Left cardiac atrium (tissue), 4 donors: ENCODE measurements around the gene RPL28. TPM values are rescaled to one million over a fixed set of nuclear protein-coding genes. Genes with fewer than 3 reads are reported as not detected.
A peak's percentile ranks its signal among the peaks of the same experiment; 100 is the strongest.
"Not testable (repeated sequence)": the region's sequence is repeated elsewhere in the genome, so short reads cannot be mapped to it uniquely, and the experiment has no call there.

Source experiments
- ATAC-seq, 2 donors: fragments of 200-7000 bp; cut with Tn5 transposase; one replicate each; pipeline ENCODE4 v1.9.1; 2020; ENCODE audit warnings: mild to moderate bottlenecking in 2 of 2, moderate library complexity in 2 of 2
- DNase-seq: peaks from one replicate; pipeline ENCODE4 v3.0.0-alpha.2; 2020
- intact Hi-C, 2 donors: fragments of 100-400 bp; cut with DNase I; formaldehyde crosslinking; loops; one replicate each; pipeline versions ENCODE4 v1.14.1 to v1.15.1; 2022 to 2023
- total RNA-seq, 2 donors: library from RNA; stranded (reverse); fragmentation: NEBNext Ultra II Directional; extraction: Animal tissue kit (Norgen Biotek cat#: 25700); gene quantifications; one replicate each; pipeline ENCODE4 v1.2.1, GENCODE V29; 2021
- donor health status: DM: no; HTN: yes; CAD: no.
- donor health status: DM: no; HTN: yes; CAD: no; lungs with severe emphysema.
- donor health status: DM: yes; HTN: yes; CAD: no.
- donor health status: Dilated cardiomyopathy.

The RPL28 gene
- total RNA-seq, 2 donors from 2014 or later, result 789 to 866 TPM

GRCh38 chr19:55407800-55408532, 22.2 kb downstream of the RPL28 start:
- intact Hi-C loops, result no loop called here
- ATAC-seq (peak; percentile 96 to 97), DNase-seq (peak; percentile 99)

- intact Hi-C loops, result no loop called here
- DNase-seq (no peak), ATAC-seq (no peak)
Measured at GRCh38 chr19:55408533-55408872, 22.8 kb downstream of the RPL28 start.

- ATAC-seq, intact Hi-C loops: not testable (repeated sequence)
Measured at GRCh38 chr19:55409179-55409578, 23.4 kb downstream of the RPL28 start.

GRCh38 chr19:55410168-55410567, 24.4 kb downstream of the RPL28 start:
- ATAC-seq (no peak), DNase-seq (no peak)
- intact Hi-C loops, result loop anchor here in 1 of 2 donors (10.0 kb wide), 1 partner anchor 265 kb away; the partner anchor contains the start of gene TNNT1

More at GRCh38 chr19:55409179-55409578, 23.4 kb downstream of the RPL28 start:
- DNase-seq, result not testable (repeated sequence)

GRCh38 chr19:55418185-55418584, 32.5 kb downstream of the RPL28 start:
- ATAC-seq, result peak; percentile 87 to 94
- DNase-seq, result peak; percentile 37

GRCh38 chr19:55419103-55419502, 33.4 kb downstream of the RPL28 start:
- DNase-seq (no peak), ATAC-seq (no peak)
- intact Hi-C loops, result loop anchor here (2.0 to 10.0 kb wide), 2 partner anchors 274 to 278 kb away; partner anchors contain the start of gene TNNT1 (in 1 of the 2)

More at GRCh38 chr19:55418185-55418584, 32.5 kb downstream of the RPL28 start:
- intact Hi-C loops, result loop anchor here (2.0 to 10.0 kb wide), 2 partner anchors 273 to 277 kb away; partner anchors contain the start of gene TNNT1 (in 1 of the 2)

GRCh38 chr19:55419624-55420236, 34.0 kb downstream of the RPL28 start:
- intact Hi-C loops, result loop anchor here (2.0 to 10.0 kb wide), 2 partner anchors 275 to 279 kb away; partner anchors contain the start of gene TNNT1 (in 1 of the 2)
- no peak for ATAC-seq
- no peak for DNase-seq

GRCh38 chr19:55421281-55421680, 35.5 kb downstream of the RPL28 start:
- intact Hi-C loops, ATAC-seq: not testable (repeated sequence)

GRCh38 chr19:55423225-55424005, 37.7 kb downstream of the RPL28 start:
- no peak for ATAC-seq
- intact Hi-C loops, result no loop called here

More at GRCh38 chr19:55421281-55421680, 35.5 kb downstream of the RPL28 start:
- DNase-seq, result not testable (repeated sequence)

GRCh38 chr19:55424518-55424917, 38.8 kb downstream of the RPL28 start:
- intact Hi-C loops, result no loop called here
- DNase-seq, result no peak
- ATAC-seq, result no peak

More at GRCh38 chr19:55423225-55424005, 37.7 kb downstream of the RPL28 start:
- no peak for DNase-seq

GRCh38 chr19:55426042-55426441, 40.3 kb downstream of the RPL28 start:
- no peak for DNase-seq
- intact Hi-C loops, result no loop called here
- ATAC-seq, result no peak

- no peak for ATAC-seq
- no peak for DNase-seq
- intact Hi-C loops, result no loop called here
Measured at GRCh38 chr19:55431183-55431582, 45.5 kb downstream of the RPL28 start.

GRCh38 chr19:55432241-55432959, 46.7 kb downstream of the RPL28 start:
- DNase-seq (no peak), ATAC-seq (no peak)
- intact Hi-C loops, result no loop called here

GRCh38 chr19:55433292-55433691, 47.6 kb downstream of the RPL28 start:
- DNase-seq, result no peak
- intact Hi-C loops, result no loop called here
- ATAC-seq, result no peak

GRCh38 chr19:55434356-55434919, 48.7 kb downstream of the RPL28 start:
- no peak for ATAC-seq
- intact Hi-C loops, result no loop called here

GRCh38 chr19:55435020-55435419, 49.3 kb downstream of the RPL28 start:
- DNase-seq, result no peak
- ATAC-seq, result no peak
- intact Hi-C loops, result no loop called here

More at GRCh38 chr19:55434356-55434919, 48.7 kb downstream of the RPL28 start:
- DNase-seq, result no peak

- DNase-seq (no peak), ATAC-seq (no peak)
- intact Hi-C loops, result no loop called here
Measured at GRCh38 chr19:55436847-55437246, 51.1 kb downstream of the RPL28 start.

GRCh38 chr19:55437410-55437809, 51.7 kb downstream of the RPL28 start:
- peak; percentile 54 for DNase-seq
- peak; percentile 79 to 83 for ATAC-seq
- intact Hi-C loops, result no loop called here
